GM12875 (cell line): ENCODE measurements around the gene MON1B.

Experiments
- H3K4me3 ChIP-seq: one replicate; pipeline ENCODE4 v1.5.1; 2011; ENCODE audit warnings: low read depth, low read length, control low read depth
- TF ChIP-seq, protein P1 (sequence below): IDR thresholded peaks from 2 replicates; pipeline ENCODE4 v1.5.1; 2011; ENCODE audit warnings: low read depth, mild to moderate bottlenecking, control low read depth, inconsistent platforms, low read length, moderate library complexity, borderline replicate concordance; ENCODE audit not compliant: insufficient read depth

The MON1B gene

GRCh38 chr16:77212741-77213541 lies 22.0 kb downstream of the MON1B start:
- peak overlapping the region; percentile 43 for H3K4me3 ChIP-seq
- TF ChIP-seq, protein P1, sequence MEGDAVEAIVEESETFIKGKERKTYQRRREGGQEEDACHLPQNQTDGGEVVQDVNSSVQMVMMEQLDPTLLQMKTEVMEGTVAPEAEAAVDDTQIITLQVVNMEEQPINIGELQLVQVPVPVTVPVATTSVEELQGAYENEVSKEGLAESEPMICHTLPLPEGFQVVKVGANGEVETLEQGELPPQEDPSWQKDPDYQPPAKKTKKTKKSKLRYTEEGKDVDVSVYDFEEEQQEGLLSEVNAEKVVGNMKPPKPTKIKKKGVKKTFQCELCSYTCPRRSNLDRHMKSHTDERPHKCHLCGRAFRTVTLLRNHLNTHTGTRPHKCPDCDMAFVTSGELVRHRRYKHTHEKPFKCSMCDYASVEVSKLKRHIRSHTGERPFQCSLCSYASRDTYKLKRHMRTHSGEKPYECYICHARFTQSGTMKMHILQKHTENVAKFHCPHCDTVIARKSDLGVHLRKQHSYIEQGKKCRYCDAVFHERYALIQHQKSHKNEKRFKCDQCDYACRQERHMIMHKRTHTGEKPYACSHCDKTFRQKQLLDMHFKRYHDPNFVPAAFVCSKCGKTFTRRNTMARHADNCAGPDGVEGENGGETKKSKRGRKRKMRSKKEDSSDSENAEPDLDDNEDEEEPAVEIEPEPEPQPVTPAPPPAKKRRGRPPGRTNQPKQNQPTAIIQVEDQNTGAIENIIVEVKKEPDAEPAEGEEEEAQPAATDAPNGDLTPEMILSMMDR: no peak

GRCh38 chr16:77213542-77214106 lies 22.6 kb downstream of the MON1B start:
- no peak overlapping the region for H3K4me3 ChIP-seq
- TF ChIP-seq, protein P1: no peak

- no peak overlapping the region for H3K4me3 ChIP-seq
- TF ChIP-seq, protein P1: no peak
These were observed 23.6 kb downstream of the MON1B start for GRCh38 chr16:77214411-77215138.

DNA sequence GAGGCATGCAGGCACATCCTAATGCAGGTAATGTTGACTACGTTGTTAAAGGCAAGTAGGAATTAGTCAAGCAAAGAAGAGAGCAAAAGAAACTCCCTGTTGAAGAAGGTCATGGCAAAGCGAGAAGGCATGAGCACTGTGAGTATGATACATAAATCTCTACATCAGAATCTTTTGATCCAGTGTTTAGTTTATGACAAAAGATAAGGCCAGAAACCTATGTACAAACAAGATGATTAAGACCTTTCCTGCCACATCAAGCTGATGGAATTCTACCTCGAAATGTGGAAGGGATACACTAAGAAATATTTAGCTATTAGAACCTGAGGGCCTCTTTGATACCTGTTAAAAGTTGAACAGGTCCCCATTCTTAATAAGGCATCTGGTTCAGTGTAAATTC lies 28.4 kb downstream of the MON1B start:
- TF ChIP-seq, protein P1: no peak

GRCh38 chr16:77220427-77220826 lies 29.4 kb downstream of the MON1B start:
- TF ChIP-seq, protein P1: no peak

More for the DNA sequence above, 28.4 kb downstream of the MON1B start:
- H3K4me3 ChIP-seq: no peak overlapping the region

DNA sequence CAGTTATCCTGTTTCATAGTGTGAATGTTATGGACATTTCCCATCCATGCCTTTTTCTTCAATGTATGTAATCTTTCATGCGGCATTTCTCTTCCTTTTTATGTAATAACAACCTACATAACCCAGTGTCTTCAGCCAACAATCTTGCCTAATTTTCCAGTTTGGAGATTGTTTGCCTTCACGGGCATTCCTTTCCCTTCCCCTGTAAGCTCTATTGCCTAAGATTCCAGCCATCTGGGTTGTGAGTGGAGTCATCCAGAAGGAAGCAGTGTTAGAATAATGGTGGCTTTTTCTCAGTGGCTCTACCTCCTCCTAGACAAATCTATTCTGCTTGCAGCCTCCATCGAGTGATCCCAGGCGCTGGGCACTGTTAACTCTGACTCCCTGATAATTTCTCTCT lies 30.5 kb downstream of the MON1B start:
- TF ChIP-seq, protein P1: no peak
- H3K4me3 ChIP-seq: no peak overlapping the region

More at GRCh38 chr16:77220427-77220826, 29.4 kb downstream of the MON1B start:
- no peak overlapping the region for H3K4me3 ChIP-seq
